ENCODE results near the gene RPL28.

The RPL28 gene

DNA sequence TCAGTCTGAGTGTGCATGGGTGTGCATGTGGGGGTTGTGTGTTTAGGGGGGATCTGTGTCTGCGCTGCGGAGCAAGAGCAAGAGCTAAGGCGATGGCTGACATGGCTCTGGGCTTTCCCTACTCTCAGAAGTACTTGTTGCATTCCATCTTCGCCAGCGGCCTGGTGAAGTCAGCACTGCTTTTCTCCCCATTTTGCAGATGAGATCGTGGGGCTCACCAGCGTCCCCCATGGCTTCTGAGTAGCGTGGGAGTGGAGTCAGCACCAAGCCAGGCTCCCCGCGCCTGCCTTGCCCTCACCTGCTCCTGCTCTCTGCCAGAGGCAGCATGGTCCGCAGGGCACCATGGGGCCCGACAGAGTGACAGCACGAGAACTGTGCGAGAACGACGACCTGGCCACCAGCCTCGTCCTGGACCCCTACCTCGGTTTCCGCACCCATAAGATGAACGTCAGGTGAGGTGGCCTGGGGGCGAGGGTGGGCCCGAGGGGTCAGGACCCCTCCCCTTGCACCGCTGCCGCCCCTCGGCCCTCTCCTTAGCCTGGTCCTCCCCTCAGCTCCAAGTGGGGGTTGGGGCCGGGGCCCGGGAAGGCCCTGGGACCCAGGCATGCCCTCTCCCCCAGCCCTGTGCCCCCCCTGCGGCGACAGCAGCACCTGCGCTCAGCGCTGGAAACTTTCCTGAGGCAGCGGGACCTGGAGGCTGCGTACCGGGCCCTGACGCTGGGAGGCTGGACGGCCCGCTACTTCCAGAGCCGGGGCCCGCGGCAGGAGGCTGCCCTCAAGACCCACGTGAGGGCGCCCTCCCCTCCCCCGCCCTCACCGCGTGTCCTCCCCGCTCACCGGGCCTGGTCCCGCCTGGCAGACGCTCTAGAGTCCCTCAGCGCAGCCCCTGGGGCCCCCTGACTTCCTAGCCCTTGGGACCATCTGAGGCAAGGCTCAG, 43.9 kb upstream of the RPL28 start:
- TF ChIP-seq, protein P1, sequence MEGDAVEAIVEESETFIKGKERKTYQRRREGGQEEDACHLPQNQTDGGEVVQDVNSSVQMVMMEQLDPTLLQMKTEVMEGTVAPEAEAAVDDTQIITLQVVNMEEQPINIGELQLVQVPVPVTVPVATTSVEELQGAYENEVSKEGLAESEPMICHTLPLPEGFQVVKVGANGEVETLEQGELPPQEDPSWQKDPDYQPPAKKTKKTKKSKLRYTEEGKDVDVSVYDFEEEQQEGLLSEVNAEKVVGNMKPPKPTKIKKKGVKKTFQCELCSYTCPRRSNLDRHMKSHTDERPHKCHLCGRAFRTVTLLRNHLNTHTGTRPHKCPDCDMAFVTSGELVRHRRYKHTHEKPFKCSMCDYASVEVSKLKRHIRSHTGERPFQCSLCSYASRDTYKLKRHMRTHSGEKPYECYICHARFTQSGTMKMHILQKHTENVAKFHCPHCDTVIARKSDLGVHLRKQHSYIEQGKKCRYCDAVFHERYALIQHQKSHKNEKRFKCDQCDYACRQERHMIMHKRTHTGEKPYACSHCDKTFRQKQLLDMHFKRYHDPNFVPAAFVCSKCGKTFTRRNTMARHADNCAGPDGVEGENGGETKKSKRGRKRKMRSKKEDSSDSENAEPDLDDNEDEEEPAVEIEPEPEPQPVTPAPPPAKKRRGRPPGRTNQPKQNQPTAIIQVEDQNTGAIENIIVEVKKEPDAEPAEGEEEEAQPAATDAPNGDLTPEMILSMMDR (conservative IDR thresholded peaks at IDR 0.05), result no peak
- H3K27ac ChIP-seq, result peak overlapping the region; percentile 94; the same call in 1 of the 2 replicates

- no peak overlapping the region for H3K27ac ChIP-seq
Observed at GRCh38 chr19:55344444-55344843, 41.3 kb upstream of the RPL28 start.

GRCh38 chr19:55345101-55345817, 40.5 kb upstream of the RPL28 start:
- H3K27ac ChIP-seq, result no peak overlapping the region
- TF ChIP-seq, protein P1 (conservative IDR thresholded peaks at IDR 0.05), result no peak

More at GRCh38 chr19:55344444-55344843, 41.3 kb upstream of the RPL28 start:
- TF ChIP-seq, protein P1 (conservative IDR thresholded peaks at IDR 0.05), result no peak

GRCh38 chr19:55345818-55346724, 39.7 kb upstream of the RPL28 start:
- TF ChIP-seq, protein P1 (conservative IDR thresholded peaks at IDR 0.05), result no peak
- no peak overlapping the region for H3K27ac ChIP-seq

- no peak overlapping the region for H3K27ac ChIP-seq
- TF ChIP-seq, protein P1 (conservative IDR thresholded peaks at IDR 0.05), result no peak
Observed at GRCh38 chr19:55346725-55347441, 38.8 kb upstream of the RPL28 start.

DNA sequence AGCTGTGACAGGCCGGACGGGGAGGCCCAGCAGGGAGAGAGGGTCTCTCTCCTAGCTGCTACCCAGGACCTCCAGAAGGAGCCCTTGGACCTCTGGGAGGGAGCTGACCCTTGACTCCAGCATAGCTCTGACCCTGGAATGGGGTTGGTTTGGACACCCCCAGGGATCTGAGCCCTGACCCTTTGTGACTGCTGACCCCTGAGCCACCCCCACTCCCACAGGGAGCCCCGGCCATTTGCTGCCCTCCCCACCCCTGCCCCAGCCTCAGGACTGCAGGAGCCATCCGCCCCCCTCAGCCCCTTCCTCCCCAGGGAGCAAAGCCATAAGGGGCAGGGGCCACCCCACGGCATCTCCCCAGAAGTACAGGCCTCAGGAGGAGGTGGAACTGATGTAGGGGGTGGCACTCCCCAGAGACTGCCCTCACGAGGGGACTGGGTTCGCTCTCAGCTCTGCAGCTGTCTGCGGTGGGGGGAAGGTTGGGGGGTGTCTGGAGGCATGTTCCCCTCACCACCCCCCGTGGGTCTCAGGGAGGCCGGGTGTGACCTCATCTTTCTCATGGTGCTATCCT, 38.2 kb upstream of the RPL28 start:
- no peak overlapping the region for H3K27ac ChIP-seq
- TF ChIP-seq, protein P1 (conservative IDR thresholded peaks at IDR 0.05), result no peak

Measured in VCaP (cell line).